Measurements from ENCODE around the gene ANKS1B. TPM values are rescaled to one million over a fixed set of nuclear protein-coding genes. Genes with fewer than 3 reads are reported as not detected.

The ANKS1B gene
- total RNA-seq, 1 experiment from 2014 or later, result 0.61 TPM

GRCh38 chr12:99979471-99979870 lies 5.3 kb downstream of the ANKS1B start:
- Histone ChIP-seq H3K4me3 (ENCODE audit: low read depth, low read length) (no peak overlapping the region), H3K4me1 (no peaks in the 10 kb centered on the region), H3K9me3 (no peaks in the 10 kb centered on the region), H3K36me3 (ENCODE audit: control insufficient read depth, insufficient read depth, low read length) (no peaks in the 10 kb centered on the region), H3K27me3 (replicated peaks; ENCODE audit: control insufficient read depth, insufficient read depth, low read length) (peaks cover 2% of the 10 kb centered on the region; the same call in 1 of the 2 replicates)
- no peak overlapping the region for H3K4me3 Mint-ChIP-seq (ENCODE audit: unreplicated experiment)
- TF ChIP-seq, protein P1, sequence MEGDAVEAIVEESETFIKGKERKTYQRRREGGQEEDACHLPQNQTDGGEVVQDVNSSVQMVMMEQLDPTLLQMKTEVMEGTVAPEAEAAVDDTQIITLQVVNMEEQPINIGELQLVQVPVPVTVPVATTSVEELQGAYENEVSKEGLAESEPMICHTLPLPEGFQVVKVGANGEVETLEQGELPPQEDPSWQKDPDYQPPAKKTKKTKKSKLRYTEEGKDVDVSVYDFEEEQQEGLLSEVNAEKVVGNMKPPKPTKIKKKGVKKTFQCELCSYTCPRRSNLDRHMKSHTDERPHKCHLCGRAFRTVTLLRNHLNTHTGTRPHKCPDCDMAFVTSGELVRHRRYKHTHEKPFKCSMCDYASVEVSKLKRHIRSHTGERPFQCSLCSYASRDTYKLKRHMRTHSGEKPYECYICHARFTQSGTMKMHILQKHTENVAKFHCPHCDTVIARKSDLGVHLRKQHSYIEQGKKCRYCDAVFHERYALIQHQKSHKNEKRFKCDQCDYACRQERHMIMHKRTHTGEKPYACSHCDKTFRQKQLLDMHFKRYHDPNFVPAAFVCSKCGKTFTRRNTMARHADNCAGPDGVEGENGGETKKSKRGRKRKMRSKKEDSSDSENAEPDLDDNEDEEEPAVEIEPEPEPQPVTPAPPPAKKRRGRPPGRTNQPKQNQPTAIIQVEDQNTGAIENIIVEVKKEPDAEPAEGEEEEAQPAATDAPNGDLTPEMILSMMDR (IDR thresholded peaks at IDR 0.05; ENCODE audit: insufficient read depth in 1 of 2, low read depth in 1 of 2, low read length in 1 of 2, severe bottlenecking in 1 of 2, unreplicated experiment in 1 of 2), result no peak
- no peaks in the 10 kb centered on the region for H3K9me3 Mint-ChIP-seq (ENCODE audit: unreplicated experiment)
- ChIA-PET POLR2A (no interaction called here), CTCF (no interaction called here)
- peaks cover 29% of the 10 kb centered on the region for H3K27me3 Mint-ChIP-seq (ENCODE audit: insufficient read depth, unreplicated experiment)
- H3K36me3 Mint-ChIP-seq (ENCODE audit: insufficient read depth, unreplicated experiment), result no peaks in the 10 kb centered on the region
- no peaks in the 10 kb centered on the region for H3K4me1 Mint-ChIP-seq (ENCODE audit: low read depth, unreplicated experiment)
- no peak for DNase-seq
- no peak overlapping the region for H3K27ac Mint-ChIP-seq (ENCODE audit: unreplicated experiment)
- no TSS peak for BruUV-seq (replicated peaks)
- intact Hi-C loops (cut with micrococcal nuclease; ENCODE audit: unreplicated experiment), result no loop called here

DNA sequence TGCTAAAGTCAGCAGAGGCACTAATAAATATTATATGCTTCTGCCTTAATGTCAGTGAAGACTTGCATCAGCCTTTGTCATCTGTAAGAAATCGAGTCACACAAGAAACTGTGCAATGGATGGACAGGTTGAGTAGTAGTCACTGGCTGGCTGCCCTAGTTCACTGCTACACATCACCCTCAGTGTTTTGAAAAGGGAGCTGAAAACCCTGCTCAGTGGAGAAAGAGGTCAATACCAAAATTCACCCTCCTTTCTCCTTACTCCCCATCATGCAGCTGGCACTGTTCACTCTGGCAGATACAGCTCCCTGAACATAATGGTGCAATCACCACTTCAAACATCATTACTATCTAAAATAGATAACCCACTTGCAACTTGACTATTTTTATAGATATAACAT lies 6.6 kb downstream of the ANKS1B start:
- no peaks in the 10 kb centered on the region for H3K4me1 Mint-ChIP-seq (ENCODE audit: low read depth, unreplicated experiment)
- H3K36me3 Mint-ChIP-seq (ENCODE audit: insufficient read depth, unreplicated experiment), result no peaks in the 10 kb centered on the region
- H3K27me3 Mint-ChIP-seq (ENCODE audit: insufficient read depth, unreplicated experiment), result peaks cover 20% of the 10 kb centered on the region
- Histone ChIP-seq H3K9me3 (no peaks in the 10 kb centered on the region), H3K4me3 (ENCODE audit: low read depth, low read length) (no peak overlapping the region), H3K36me3 (ENCODE audit: control insufficient read depth, insufficient read depth, low read length) (no peaks in the 10 kb centered on the region), H3K27me3 (replicated peaks; ENCODE audit: control insufficient read depth, insufficient read depth, low read length) (no peaks in the 10 kb centered on the region), H3K4me1 (no peaks in the 10 kb centered on the region)
- no TSS peak for BruUV-seq (replicated peaks)
- intact Hi-C loops (cut with micrococcal nuclease; ENCODE audit: unreplicated experiment), result no loop called here
- H3K4me3 Mint-ChIP-seq (ENCODE audit: unreplicated experiment), result no peak overlapping the region
- ChIA-PET CTCF (no interaction called here), POLR2A (no interaction called here)
- no peaks in the 10 kb centered on the region for H3K9me3 Mint-ChIP-seq (ENCODE audit: unreplicated experiment)
- TF ChIP-seq, protein P1 (IDR thresholded peaks at IDR 0.05; ENCODE audit: insufficient read depth in 1 of 2, low read depth in 1 of 2, low read length in 1 of 2, severe bottlenecking in 1 of 2, unreplicated experiment in 1 of 2), result no peak
- DNase-seq, result no peak
- H3K27ac Mint-ChIP-seq (ENCODE audit: unreplicated experiment), result no peak overlapping the region

DNA sequence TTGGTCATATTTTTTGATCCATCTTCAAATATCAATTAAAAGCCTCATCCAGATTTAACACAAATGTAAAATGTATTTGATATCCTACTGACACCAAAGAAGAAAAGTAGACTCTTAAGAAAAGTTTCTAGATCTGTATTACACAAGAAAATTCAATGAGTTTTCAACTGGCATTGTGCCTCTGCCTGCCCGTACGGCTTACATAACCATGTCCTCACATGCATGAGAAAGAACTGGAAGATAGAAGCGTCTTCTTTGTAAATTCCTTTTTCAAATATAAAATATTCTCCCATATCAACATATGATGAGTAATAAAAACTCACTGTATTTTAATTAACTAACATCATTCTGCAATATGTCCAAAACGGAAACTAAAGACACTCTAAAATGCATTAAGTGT lies 7.2 kb downstream of the ANKS1B start:
- TF ChIP-seq, protein P1 (IDR thresholded peaks at IDR 0.05; ENCODE audit: insufficient read depth in 1 of 2, low read depth in 1 of 2, low read length in 1 of 2, severe bottlenecking in 1 of 2, unreplicated experiment in 1 of 2), result no peak
- BruUV-seq (replicated peaks), result no TSS peak
- Histone ChIP-seq H3K36me3 (ENCODE audit: control insufficient read depth, insufficient read depth, low read length) (no peaks in the 10 kb centered on the region), H3K4me1 (no peaks in the 10 kb centered on the region), H3K27me3 (replicated peaks; ENCODE audit: control insufficient read depth, insufficient read depth, low read length) (no peaks in the 10 kb centered on the region), H3K4me3 (ENCODE audit: low read depth, low read length) (no peak overlapping the region), H3K9me3 (no peaks in the 10 kb centered on the region)
- ChIA-PET POLR2A (no interaction called here), CTCF (no interaction called here)
- H3K27ac Mint-ChIP-seq (ENCODE audit: unreplicated experiment), result no peak overlapping the region
- H3K27me3 Mint-ChIP-seq (ENCODE audit: insufficient read depth, unreplicated experiment), result peaks cover 19% of the 10 kb centered on the region
- H3K36me3 Mint-ChIP-seq (ENCODE audit: insufficient read depth, unreplicated experiment), result no peaks in the 10 kb centered on the region
- intact Hi-C loops (cut with micrococcal nuclease; ENCODE audit: unreplicated experiment), result no loop called here
- H3K4me1 Mint-ChIP-seq (ENCODE audit: low read depth, unreplicated experiment), result no peaks in the 10 kb centered on the region
- DNase-seq, result no peak
- H3K4me3 Mint-ChIP-seq (ENCODE audit: unreplicated experiment), result no peak overlapping the region
- H3K9me3 Mint-ChIP-seq (ENCODE audit: unreplicated experiment), result no peaks in the 10 kb centered on the region

Measured in Caco-2 (cell line).